Natural killer cell (primary cell): ENCODE results near the gene FOXI2. TPM values are rescaled to one million over a fixed set of nuclear protein-coding genes. Genes with fewer than 3 reads are reported as not detected.

Source experiments
- total RNA-seq, 4 donors: library from RNA; stranded (reverse); fragments of 120-200 nt in 1 of 4; gene quantifications; one replicate each; pipeline versions ENCODE4 v1.2.3 to v1.2.4, GENCODE V29; 2013 to 2022

Gene FOXI2
- total RNA-seq, 3 donors from 2014 or later (not counting 1 experiment from before 2014, with no cell fraction given): not detected

Other genes with a start within 250 kb of the FOXI2 start
- gene NPS, start 187.9 kb upstream of the FOXI2 start, total RNA-seq: not detected
- gene CLRN3, start 155.8 kb downstream of the FOXI2 start, total RNA-seq: not detected
- 100 to 1,000 TPM; 274 to 280 (median 275) TPM for gene PTPRE, start 169.9 kb downstream of the FOXI2 start, total RNA-seq